Astrocyte of the cerebellum (primary cell): ENCODE results near the gene C8B.

Experiments
- DNase-seq: peaks from one replicate; pipeline ENCODE4 v3.0.0-alpha.2; 2011; ENCODE audit warnings: low read depth
- H3K4me3 ChIP-seq: 2 replicates; pipeline ENCODE4 v1.5.1; 2011; ENCODE audit warnings: mild to moderate bottlenecking, low read depth, low read length, moderate library complexity
- CTCF ChIP-seq: IDR thresholded peaks from 2 replicates; pipeline ENCODE4 v1.5.1; 2012; ENCODE audit warnings: low read length, low read depth, moderate library complexity, mild to moderate bottlenecking; ENCODE audit errors: missing control alignments
- in situ Hi-C: cut with HindIII; loops from 2 replicates; pipeline ENCODE4 v1.10.0; 2017; ENCODE audit warnings: low sequenced_read_pairs

C8B gene

GRCh38 chr1:56890229-56890628 lies 75.6 kb downstream of the C8B start:
- no peak for TF ChIP-seq CTCF
- in situ Hi-C loops: no loop called here
- no peak overlapping the region for H3K4me3 ChIP-seq
- DNase-seq: no peak

- TF ChIP-seq CTCF: no peak
- in situ Hi-C loops: no loop called here
- H3K4me3 ChIP-seq: no peak overlapping the region
- DNase-seq: no peak
These were observed 84.4 kb downstream of the C8B start for GRCh38 chr1:56881417-56881816.

- no peak for DNase-seq
- H3K4me3 ChIP-seq: no peak overlapping the region
- in situ Hi-C loops: no loop called here
- TF ChIP-seq CTCF: no peak
These were observed 85.0 kb downstream of the C8B start for GRCh38 chr1:56880774-56881173.
